ENCODE data around the gene RPLP2.

The RPLP2 gene

GRCh38 chr11:803467-803742 is 6.4 kb upstream of the RPLP2 start:
- DNase-seq (no peak), ATAC-seq (no peak)
- H3K4me1 Mint-ChIP-seq, result peaks cover 13% of the 10 kb centered on the region
- H3K36me3 Mint-ChIP-seq (ENCODE audit: low read depth), result no peaks in the 10 kb centered on the region
- no peaks in the 10 kb centered on the region for H3K27me3 Mint-ChIP-seq
- H3K4me3 Mint-ChIP-seq, result peak overlapping the region; percentile 45
- no peaks in the 10 kb centered on the region for H3K9me3 Mint-ChIP-seq
- no peak overlapping the region for H3K27ac Mint-ChIP-seq

DNA sequence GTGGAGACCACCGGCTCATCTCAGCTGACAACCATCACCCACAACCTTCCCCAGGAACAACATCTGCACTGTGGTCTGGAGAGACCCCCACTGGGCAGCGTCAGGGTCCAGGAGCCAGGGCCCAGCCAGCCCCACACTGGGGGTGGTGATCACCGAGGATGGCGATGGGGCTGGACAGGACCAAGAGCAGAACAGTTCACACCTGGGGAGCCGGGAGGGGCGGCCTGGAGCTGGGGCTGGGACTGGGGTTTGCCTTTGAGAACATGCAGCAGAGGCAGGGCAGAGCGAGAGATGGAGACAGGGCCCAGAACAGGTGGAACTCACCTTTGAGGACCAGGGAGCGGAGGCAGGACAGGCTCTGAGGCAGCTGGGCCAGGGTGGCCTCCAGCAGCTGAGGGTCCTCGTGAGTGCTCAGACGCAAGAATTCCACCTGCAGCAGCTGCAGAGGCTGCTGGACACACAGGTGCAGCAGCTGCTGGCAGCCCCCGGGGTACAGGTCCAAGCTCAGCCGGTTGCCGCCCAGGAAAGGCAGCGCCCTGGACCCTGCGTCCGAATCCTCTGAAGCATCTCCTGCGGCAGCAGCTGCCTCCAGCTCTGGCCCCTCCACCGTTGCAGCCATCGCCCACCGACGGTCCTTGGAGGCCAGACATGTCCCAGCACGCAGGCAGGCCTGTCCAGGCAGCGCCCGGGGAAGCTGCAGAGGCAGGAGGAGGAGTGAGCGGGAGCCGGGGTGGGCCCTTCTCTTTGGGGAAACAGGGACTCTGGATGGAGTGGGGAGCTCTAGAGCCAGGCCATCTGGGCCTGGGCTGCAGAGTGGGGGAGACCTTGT is 5.8 kb upstream of the RPLP2 start:
- ATAC-seq, result no peak
- DNase-seq, result no peak
- peaks cover 1% of the 10 kb centered on the region for H3K36me3 Mint-ChIP-seq (ENCODE audit: low read depth)
- no peaks in the 10 kb centered on the region for H3K27me3 Mint-ChIP-seq
- H3K4me3 Mint-ChIP-seq, result peak overlapping the region; percentile 77
- H3K27ac Mint-ChIP-seq, result peak overlapping the region; percentile 39
- no peaks in the 10 kb centered on the region for H3K9me3 Mint-ChIP-seq
- peaks cover 19% of the 10 kb centered on the region for H3K4me1 Mint-ChIP-seq

GRCh38 chr11:804599-804964 is 5.2 kb upstream of the RPLP2 start:
- no peak for DNase-seq
- H3K9me3 Mint-ChIP-seq, result no peaks in the 10 kb centered on the region
- H3K36me3 Mint-ChIP-seq (ENCODE audit: low read depth), result peaks cover 1% of the 10 kb centered on the region
- no peak for ATAC-seq
- peaks cover 21% of the 10 kb centered on the region for H3K4me1 Mint-ChIP-seq
- no peaks in the 10 kb centered on the region for H3K27me3 Mint-ChIP-seq
- peak overlapping the region; percentile 77 for H3K4me3 Mint-ChIP-seq
- peak overlapping the region; percentile 39 for H3K27ac Mint-ChIP-seq

DNA sequence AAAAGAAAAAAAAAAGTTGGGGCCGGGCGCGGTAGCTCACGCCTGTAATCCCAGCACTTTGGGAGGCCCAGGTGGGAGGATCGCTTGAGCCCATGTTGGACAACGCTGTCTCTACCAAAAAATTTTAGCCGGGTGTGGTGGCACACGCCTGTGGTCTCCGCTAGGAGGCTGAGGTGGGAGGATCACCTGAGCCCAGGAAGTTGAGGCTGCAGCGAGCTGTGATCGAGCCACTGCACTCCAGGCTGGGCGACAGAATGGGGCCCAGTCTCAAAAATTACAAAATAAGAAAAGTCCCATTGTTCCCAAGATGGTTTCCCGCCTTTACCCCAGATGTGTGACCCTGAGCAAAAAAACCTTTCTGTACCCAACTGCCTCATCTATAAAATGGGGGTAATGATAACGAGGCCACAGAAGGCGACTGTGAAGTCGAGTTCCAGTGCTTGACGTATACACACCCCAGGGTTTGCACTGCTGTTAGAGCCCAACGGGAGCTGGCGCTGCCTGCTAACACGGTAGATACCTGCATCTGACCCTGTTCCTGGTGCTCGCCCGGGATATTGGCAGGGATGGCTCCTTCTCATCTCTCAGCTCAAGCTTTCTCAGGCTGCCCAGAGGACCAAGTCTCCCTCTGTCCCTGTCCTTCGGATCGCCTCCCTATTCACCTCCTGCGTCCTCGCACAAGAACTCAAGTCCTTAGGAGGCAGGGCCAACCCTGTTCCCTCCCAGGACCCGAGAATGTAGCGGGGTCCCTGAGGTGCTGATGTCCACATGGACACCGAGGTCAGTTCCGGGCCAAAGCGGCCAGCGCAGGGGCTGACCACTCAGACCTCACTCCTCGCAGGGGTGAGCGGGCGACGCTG is 1.1 kb upstream of the RPLP2 start:
- DNase-seq, result no peak
- peaks cover 36% of the 10 kb centered on the region for H3K36me3 Mint-ChIP-seq (ENCODE audit: low read depth)
- no peaks in the 10 kb centered on the region for H3K9me3 Mint-ChIP-seq
- no peaks in the 10 kb centered on the region for H3K27me3 Mint-ChIP-seq
- H3K4me1 Mint-ChIP-seq, result peaks cover 45% of the 10 kb centered on the region
- no peak for ATAC-seq
- peak overlapping the region; percentile 98 for H3K27ac Mint-ChIP-seq
- peak overlapping the region; percentile 93 for H3K4me3 Mint-ChIP-seq

DNA sequence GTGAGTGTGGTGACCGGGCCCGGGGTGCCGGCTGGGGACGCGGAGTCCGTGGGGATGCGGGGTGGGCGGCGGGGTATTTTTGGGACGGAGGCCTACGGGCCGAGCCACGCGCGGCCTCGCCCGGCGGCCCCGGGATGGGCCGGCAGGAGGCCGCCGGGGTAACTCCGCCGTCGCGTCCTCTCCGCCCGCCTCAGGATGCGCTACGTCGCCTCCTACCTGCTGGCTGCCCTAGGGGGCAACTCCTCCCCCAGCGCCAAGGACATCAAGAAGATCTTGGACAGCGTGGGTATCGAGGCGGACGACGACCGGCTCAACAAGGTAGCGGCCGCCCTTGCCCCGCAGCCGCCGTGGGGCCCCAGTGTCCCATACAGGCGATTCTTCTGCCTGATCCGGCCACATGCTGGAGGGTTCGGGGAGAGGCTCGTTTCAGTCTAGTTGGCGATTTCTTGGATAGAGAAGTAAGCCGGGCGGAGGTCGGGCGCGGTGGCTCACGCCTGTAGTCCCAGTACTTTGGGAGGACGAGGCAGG is 337 bp downstream of the RPLP2 start:
- H3K36me3 Mint-ChIP-seq (ENCODE audit: low read depth), result peaks cover 39% of the 10 kb centered on the region
- no peak for ATAC-seq
- H3K4me3 Mint-ChIP-seq, result peak overlapping the region; percentile 93
- no peaks in the 10 kb centered on the region for H3K9me3 Mint-ChIP-seq
- H3K4me1 Mint-ChIP-seq, result peaks cover 42% of the 10 kb centered on the region
- H3K27ac Mint-ChIP-seq, result peak overlapping the region; percentile 98
- no peaks in the 10 kb centered on the region for H3K27me3 Mint-ChIP-seq
- no peak for DNase-seq

DNA sequence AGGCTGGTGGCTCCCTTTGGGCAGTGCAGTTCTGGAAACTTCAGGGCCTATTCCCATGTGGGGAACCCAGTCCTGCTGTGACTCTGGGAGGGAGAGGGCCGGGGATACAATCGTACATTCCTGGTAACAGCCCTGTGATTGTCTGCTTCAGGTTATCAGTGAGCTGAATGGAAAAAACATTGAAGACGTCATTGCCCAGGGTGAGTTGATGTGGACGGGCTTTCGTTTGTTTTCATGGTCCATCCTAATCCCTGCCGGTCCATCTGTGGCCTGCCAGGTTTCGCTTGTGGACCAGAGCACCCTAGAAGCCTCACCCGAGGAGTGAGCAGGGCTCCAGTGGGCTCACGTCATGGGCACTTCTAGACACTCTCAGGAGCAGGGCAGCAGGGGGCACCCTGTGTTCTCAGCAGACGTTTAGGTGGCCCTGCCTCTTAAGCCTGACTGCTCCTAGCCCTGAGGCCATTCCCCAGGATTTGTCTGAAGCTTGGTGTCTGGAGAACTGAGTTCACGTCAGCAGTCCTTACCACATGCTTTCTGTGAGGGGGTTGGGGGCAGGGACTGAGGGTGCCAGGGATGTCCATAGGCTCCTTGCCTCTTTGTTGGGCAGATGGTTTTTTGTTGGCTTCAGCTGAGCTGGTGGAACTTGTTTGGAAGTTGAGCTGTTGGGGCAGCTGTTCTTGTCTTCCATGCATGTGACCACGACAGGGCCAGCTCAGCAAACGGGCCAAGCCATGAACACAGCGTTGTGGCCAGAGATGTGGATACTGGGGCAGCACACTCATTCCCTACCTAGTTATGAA is 1.9 kb downstream of the RPLP2 start:
- no peak for ATAC-seq
- Mint-ChIP-seq H3K9me3 (no peaks in the 10 kb centered on the region), H3K27ac (peak overlapping the region; percentile 98), H3K4me3 (peak overlapping the region; percentile 93), H3K4me1 (peaks cover 38% of the 10 kb centered on the region), H3K27me3 (no peaks in the 10 kb centered on the region), H3K36me3 (ENCODE audit: low read depth) (peaks cover 39% of the 10 kb centered on the region)
- DNase-seq, result no peak

DNA sequence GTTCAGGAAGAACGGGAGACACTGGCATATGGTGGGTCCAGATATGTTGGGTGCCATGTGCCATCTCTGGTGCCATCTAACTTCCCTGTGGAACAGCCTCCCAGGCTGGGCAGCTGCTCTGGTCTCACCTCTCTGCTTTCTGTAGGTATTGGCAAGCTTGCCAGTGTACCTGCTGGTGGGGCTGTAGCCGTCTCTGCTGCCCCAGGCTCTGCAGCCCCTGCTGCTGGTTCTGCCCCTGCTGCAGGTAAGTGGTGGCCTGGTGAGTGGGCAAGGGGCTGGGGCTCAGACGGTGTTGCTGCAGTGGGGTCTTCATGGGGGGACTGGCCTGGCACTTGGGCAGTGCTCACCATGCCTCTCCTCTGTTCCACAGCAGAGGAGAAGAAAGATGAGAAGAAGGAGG is 2.6 kb downstream of the RPLP2 start:
- Mint-ChIP-seq H3K27ac (peak overlapping the region; percentile 98), H3K4me1 (peaks cover 38% of the 10 kb centered on the region), H3K36me3 (ENCODE audit: low read depth) (peaks cover 39% of the 10 kb centered on the region), H3K27me3 (no peaks in the 10 kb centered on the region), H3K4me3 (peak overlapping the region; percentile 93), H3K9me3 (no peaks in the 10 kb centered on the region)
- no peak for DNase-seq
- no peak for ATAC-seq

DNA sequence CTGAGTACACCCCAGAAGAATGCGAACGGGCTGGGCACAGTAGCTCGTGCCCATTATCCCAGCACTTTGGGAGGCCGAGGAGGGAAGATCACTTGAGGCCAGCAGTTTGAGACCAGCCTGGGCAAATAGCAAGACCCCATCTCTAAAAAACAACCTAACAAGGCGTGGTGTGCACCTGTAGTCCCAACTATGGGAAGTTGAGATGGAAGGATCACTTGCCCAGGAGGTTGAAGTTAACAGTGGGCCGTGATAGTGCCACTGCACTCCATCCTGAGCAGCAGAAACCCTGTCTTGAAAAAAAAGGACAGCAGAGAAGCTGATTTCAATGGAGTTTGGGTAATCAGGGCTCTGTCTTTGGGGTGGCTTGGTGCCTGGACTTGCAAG is 3.3 kb downstream of the RPLP2 start:
- DNase-seq (no peak), ATAC-seq (no peak)
- Mint-ChIP-seq H3K27ac (peak overlapping the region; percentile 98), H3K4me1 (peaks cover 34% of the 10 kb centered on the region), H3K9me3 (no peaks in the 10 kb centered on the region), H3K4me3 (peak overlapping the region; percentile 93), H3K27me3 (no peaks in the 10 kb centered on the region), H3K36me3 (ENCODE audit: low read depth) (peaks cover 39% of the 10 kb centered on the region)

DNA sequence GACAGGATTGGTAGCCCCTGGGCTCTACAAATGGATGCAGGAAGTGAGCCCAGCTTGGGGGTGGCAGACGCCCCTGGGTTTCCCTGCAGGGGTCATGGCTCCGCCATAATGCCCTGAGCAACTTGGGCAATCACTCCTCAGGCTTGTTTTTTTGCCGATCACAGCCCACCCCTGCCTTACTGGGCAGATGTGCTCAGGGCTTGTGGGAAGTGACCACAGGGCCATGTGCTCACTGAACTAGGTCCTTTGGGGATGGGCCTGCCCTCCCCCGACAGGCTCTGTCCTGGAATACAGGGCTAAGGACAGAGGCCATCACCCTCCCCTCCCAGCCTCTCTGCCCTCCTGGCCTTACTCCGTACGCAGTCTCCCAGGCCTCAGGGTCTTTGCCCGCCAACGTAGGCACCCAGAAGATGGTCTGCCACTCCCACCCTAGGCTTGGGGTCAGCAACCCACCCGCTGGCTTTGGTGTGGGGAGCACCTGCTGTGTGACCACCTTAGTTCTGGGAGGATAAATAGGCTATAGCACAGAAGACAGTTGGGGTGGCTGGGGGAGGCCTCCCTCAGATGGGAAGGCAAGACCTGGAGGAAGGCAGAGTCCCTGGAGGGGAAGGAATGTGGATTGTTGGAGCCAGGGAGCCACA is 3.8 kb downstream of the RPLP2 start:
- H3K36me3 Mint-ChIP-seq (ENCODE audit: low read depth), result peaks cover 39% of the 10 kb centered on the region
- H3K27ac Mint-ChIP-seq, result peak overlapping the region; percentile 98
- no peaks in the 10 kb centered on the region for H3K9me3 Mint-ChIP-seq
- H3K27me3 Mint-ChIP-seq, result no peaks in the 10 kb centered on the region
- no peak for ATAC-seq
- no peak for DNase-seq
- H3K4me3 Mint-ChIP-seq, result peak overlapping the region; percentile 93
- H3K4me1 Mint-ChIP-seq, result peaks cover 34% of the 10 kb centered on the region

DNA sequence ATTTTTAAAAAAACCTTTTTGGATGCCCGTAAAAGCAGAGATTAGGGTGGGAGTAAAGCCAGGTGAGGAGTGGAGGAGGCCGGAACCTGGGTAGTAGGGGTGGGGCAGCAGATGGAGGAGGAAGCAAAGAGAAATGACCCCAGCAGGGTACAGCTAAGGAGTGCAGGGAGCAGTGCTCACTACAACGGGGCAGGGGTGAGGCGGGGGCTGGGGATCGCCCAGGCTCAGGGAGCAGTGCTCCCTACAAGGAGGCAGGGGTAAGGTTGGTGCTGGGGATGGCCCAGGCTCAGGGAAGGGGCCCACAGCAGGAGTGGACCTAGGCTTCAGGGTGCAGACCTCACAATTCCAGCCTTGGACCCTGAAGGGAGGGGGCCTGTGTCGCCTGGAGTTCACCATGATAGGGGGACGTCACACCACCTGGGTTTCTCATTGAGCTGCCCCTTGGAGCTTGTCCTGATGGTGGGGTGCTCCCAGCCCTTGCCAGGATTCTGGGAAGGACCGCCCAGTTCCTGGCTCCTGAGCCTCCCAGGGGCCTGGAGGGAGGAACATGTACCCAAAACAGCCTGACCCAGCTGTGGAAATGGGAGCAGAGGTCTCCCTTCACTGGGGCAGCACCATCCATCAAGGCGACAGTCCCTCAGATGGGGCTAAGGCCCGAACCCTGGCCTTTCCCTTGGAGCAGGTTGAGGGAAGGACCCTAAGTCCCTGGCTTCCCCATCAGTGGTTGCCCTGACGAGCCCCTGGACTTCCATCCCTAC is 6.1 kb downstream of the RPLP2 start:
- no peak overlapping the region for H3K27ac Mint-ChIP-seq
- H3K4me3 Mint-ChIP-seq, result no peak overlapping the region

DNA sequence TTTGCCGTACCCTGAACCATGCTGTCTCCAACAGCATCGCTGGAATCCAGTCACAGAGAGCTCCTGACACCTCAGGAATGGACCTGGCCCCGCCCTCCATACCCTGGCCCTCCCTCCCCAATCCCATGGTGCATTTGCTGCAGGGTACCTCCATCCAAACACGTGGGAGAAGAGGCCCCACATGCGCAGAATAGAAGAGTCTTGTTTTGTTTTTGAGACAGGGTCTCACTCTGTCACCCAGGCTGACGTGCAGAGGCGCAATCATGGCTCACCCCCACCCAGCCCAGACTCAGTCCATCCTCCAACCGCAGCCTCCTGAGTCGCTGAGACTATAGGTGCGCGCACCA is 6.6 kb downstream of the RPLP2 start:
- DNase-seq (no peak), ATAC-seq (no peak)
- H3K4me1 Mint-ChIP-seq, result peaks cover 24% of the 10 kb centered on the region
- H3K4me3 Mint-ChIP-seq, result no peak overlapping the region
- H3K9me3 Mint-ChIP-seq, result no peaks in the 10 kb centered on the region
- H3K27me3 Mint-ChIP-seq, result no peaks in the 10 kb centered on the region
- H3K27ac Mint-ChIP-seq, result no peak overlapping the region
- H3K36me3 Mint-ChIP-seq (ENCODE audit: low read depth), result peaks cover 24% of the 10 kb centered on the region

More for the DNA sequence above, 6.1 kb downstream of the RPLP2 start:
- Mint-ChIP-seq H3K9me3 (no peaks in the 10 kb centered on the region), H3K27me3 (no peaks in the 10 kb centered on the region), H3K4me1 (peaks cover 26% of the 10 kb centered on the region), H3K36me3 (ENCODE audit: low read depth) (peaks cover 30% of the 10 kb centered on the region)
- DNase-seq (no peak), ATAC-seq (no peak)

DNA sequence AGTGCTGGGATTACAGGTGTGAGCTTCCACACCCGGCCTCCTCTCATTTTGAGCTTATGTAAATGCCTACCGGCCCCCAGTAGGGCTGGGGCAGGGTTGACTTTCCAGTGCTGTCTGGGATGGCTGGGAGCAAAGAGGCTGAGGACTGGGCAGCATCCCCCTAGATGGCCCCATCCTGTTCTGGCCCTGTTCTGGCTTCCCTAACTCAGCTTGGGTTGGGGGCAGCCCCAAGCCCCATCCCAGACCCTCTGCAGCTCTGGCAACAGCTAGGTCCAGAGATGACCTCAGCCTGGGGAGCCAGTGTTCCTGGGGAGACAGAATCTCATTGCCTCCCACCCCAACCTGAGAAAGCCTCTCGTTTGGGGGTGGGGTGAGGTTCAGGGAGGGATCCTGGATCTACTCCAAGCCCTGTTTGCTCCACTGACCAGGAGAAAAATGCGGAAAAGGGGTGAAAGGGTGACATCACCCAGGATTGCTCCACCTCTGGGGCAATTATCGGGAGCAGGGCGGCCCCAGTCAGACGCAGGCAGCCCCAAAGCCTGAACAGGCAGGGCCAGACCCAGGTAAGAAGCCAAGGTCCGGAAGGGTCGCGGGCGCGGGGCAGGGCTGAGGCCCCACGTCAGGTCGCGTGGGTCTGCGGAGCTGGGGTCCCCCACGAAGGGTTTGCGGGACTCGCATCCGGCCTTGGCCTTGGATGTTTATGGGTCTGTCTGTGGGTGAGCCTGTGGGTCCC is 8.8 kb downstream of the RPLP2 start, which contains the start of gene PNPLA2:
Gene PNPLA2 (plus strand): TSS at position 519 of the 733 bp plus-strand sequence. CDS start 805 bp downstream, outside the sequence.
- DNase-seq (no peak), ATAC-seq (no peak)
- Mint-ChIP-seq H3K4me1 (peaks cover 12% of the 10 kb centered on the region), H3K27me3 (no peaks in the 10 kb centered on the region), H3K36me3 (ENCODE audit: low read depth) (peaks cover 4% of the 10 kb centered on the region), H3K27ac (no peak within 1 kb of the TSS), H3K9me3 (no peaks in the 10 kb centered on the region), H3K4me3 (peak within 1 kb of the TSS; percentile 77)
